GM20000 (cell line): Measurements from ENCODE around the gene CTNND2.

Source experiments
- DNase-seq: peaks from one replicate; pipeline ENCODE4 v3.0.0; 2012; ENCODE audit warnings: low spot score
- TF ChIP-seq, protein P1 (sequence below): IDR thresholded peaks from 2 replicates; pipeline ENCODE4 v1.5.1; 2012; ENCODE audit warnings: mild to moderate bottlenecking, control low read depth; ENCODE audit errors: extremely low read depth, missing control alignments

The CTNND2 gene

DNA sequence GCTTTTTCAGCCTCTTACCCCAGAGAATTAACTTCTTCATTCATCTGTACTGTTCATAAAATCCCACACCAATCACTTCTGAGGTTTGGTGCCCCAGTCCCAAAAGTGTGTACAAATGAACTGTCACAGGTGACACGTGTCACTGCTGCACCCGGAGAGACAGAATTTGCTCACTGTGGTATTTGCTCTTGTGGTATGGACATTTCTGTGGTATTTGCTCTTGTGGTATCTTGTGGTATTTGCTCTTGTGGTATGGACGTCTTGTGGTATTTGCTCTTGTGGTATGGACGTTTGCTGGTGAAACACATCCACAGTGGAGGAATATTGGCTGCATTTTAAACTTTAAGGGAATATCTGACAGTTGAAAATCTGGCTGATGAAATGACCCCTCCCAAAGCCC is 928.3 kb downstream of the CTNND2 start:
- TF ChIP-seq, protein P1, sequence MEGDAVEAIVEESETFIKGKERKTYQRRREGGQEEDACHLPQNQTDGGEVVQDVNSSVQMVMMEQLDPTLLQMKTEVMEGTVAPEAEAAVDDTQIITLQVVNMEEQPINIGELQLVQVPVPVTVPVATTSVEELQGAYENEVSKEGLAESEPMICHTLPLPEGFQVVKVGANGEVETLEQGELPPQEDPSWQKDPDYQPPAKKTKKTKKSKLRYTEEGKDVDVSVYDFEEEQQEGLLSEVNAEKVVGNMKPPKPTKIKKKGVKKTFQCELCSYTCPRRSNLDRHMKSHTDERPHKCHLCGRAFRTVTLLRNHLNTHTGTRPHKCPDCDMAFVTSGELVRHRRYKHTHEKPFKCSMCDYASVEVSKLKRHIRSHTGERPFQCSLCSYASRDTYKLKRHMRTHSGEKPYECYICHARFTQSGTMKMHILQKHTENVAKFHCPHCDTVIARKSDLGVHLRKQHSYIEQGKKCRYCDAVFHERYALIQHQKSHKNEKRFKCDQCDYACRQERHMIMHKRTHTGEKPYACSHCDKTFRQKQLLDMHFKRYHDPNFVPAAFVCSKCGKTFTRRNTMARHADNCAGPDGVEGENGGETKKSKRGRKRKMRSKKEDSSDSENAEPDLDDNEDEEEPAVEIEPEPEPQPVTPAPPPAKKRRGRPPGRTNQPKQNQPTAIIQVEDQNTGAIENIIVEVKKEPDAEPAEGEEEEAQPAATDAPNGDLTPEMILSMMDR, result no peak

DNA sequence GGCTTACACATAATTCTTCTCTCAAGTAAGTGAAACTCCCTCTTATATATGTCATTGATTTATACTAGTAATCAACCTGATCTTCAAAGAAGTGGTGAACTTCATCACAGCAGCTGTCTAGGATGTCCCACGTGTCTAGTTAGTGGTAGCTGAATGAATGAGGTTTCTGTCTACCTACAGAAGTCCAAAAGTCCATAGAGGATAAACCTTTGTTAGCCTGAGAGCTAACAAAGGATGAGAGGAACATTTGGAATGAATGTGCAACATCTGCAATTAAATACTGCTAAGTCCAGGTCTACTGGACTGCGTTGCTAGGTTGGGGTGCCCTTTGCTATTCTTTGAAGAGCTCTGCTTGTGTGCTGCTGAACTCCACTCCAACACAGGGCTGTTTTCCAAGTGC is 929.4 kb downstream of the CTNND2 start:
- TF ChIP-seq, protein P1, result no peak
- DNase-seq, result no peak

More for the DNA sequence above, 928.3 kb downstream of the CTNND2 start:
- no peak for DNase-seq

DNA sequence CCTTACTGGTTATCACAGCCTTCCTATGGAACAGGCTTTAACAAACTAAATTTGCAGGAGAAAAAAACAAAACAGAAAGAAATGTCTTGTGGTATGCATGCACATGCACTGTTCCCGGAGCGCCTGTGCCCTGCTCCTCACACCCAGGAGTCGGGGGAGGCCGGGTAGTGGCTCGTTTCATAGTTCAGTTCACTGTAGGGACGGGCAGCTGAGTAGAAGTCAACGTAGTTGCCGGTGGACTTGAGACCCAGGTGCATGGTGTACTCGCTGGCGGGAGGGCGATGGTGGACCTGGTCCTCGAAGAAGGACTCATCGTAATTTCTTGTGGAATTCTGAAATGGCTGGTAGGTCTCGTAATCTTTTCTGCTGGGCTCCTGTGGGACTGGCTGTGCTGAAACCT is 930.9 kb downstream of the CTNND2 start:
- no peak for DNase-seq

DNA sequence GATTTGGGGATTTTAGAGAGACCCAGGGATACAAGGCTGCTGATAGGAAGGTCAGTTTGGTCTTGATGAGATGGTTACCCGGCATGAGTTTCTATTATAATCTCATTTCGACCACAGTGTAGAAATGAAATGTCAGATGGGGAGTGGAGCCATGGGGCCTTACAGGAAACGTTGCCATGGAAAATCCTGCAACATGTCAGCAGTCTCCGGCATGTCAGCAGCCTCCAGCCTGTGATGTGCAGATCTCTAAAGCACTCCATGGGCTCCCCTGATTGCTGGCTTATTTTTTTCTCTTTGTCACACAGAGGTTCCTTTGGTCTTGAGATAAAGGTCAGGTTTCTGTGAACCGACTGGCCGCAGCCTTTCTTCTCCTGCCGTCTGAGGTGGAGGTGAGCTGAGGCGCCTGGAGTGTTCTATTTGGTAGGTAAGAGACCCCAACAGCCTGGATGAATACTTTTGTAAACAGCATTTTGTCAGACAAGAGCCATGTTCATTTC is 934.5 kb downstream of the CTNND2 start:
- TF ChIP-seq, protein P1, result no peak
- DNase-seq, result no peak

More for the DNA sequence above, 930.9 kb downstream of the CTNND2 start:
- TF ChIP-seq, protein P1, result no peak

DNA sequence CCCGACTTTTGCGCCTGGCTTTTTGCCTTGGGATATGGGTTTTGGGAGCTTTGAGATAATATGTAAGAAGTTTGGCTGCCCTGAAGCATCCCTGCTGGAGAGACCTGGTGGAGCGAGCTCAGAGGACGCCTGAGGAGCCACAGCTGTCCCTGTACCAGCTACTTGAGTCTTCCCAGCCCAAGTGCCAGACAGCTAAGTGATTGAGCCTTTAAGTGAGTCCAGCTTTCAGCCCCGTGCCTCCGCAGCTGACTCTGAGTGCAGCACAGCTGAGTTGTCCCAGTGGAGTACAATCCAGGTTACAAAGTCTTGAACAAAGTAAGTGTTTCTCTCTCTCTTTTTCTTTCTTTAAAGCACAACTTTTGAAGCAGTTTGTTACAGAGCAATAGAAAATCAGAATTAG is 939.4 kb downstream of the CTNND2 start:
- TF ChIP-seq, protein P1, result no peak
- no peak for DNase-seq

DNA sequence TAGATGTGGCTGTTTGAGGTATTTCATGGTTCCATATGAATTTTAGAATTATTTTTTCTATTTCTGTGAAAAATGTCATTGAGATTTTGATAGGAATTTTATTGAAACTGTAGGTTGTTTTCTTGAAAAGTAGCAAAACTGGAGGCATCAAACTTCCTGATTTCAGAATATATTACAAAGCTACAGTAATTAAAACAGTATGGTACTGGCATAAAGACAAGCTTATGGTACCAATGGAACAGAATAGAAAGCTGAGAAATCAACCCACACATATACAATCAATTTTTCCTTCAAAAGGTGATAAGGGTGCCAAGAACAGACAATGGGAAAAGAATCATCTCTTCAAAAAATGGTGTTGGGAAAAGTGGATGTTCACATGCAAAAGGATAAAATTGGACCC is 945.5 kb downstream of the CTNND2 start:
- no peak for DNase-seq
- TF ChIP-seq, protein P1, result no peak

DNA sequence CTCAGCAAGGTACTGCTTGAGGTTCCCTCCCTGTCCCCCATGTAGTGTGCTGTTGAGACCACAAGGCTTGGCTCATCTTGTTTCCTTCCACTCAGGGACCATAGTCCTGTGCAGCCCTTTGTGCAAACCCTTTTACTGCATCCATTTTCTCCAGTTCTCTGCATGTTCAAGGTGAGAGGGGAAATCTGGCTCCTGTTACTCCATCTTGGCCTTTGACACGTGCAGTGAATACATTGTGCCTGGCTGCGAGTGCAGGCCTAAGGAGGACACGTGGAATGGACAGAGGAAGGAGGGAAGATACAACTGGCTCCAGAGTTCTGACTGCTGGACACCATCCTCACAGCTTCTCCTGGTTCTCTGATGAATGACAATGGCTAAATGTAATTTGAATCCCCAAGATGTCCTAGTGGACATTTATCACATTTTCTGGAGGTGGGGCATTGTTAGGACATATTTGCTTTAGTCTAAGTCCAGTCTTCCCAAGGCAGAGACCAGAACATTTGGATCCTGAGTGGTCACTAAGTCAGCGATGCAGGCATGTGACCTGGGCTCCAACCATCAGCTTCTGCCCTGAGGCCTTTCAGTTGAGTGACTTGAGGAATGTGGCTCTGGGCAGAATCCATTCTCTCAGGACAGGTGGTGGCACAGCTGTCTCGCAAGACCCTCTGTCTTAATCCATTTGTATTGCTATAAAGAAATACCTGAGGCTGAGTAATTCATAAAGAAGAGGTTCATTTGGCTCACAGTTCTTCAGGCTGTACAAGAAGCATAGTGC is 954.2 kb downstream of the CTNND2 start:
- DNase-seq, result no peak
- TF ChIP-seq, protein P1, result no peak
